SK-N-SH treated with all-trans-retinoic acid at 6 μM for 48 hours (cell line): ENCODE data around the gene DGKG.

Source experiments
- ATAC-seq: fragments of 200-7000 bp; cut with Tn5 transposase; 3 replicates; pipeline ENCODE4 v1.9.1; 2020; ENCODE audit warnings: mild to moderate bottlenecking, moderate library complexity
- ARNTL ChIP-seq: fragments of 450-650 bp; formaldehyde crosslinking; IDR thresholded peaks from 2 replicates; pipeline ENCODE4 v1.5.0; 2020; ENCODE audit warnings: low read depth, mild to moderate bottlenecking, moderate library complexity, borderline replicate concordance
- BACH2 ChIP-seq: fragments of 250-450 bp; sonication (Bioruptor Pico); IDR thresholded peaks from 2 replicates; pipeline ENCODE4 v1.9.0; 2021; ENCODE audit warnings: mild to moderate bottlenecking, borderline replicate concordance
- CREB5 ChIP-seq: fragments of 250-450 bp; sonication (Bioruptor Pico); IDR thresholded peaks from 2 replicates; pipeline ENCODE4 v1.5.1; 2020; ENCODE audit warnings: low read depth, mild to moderate bottlenecking, moderate library complexity
- ESRRG ChIP-seq: fragments of 250-450 bp; sonication (Bioruptor Pico); IDR thresholded peaks from 2 replicates; pipeline ENCODE4 v1.6.1; 2021; ENCODE audit warnings: mild to moderate bottlenecking
- ISL1 ChIP-seq: fragments of 250-450 bp; sonication (Bioruptor Pico); IDR thresholded peaks from 2 replicates; pipeline ENCODE4 v2.1.2; 2022; ENCODE audit warnings: mild to moderate bottlenecking, moderate library complexity
- OSR1 ChIP-seq: fragments of 250-450 bp; sonication (Bioruptor Pico); IDR thresholded peaks from 2 replicates; pipeline ENCODE4 v1.8.0; 2022; ENCODE audit warnings: moderate library complexity, mild to moderate bottlenecking, inconsistent platforms
- PPARA ChIP-seq: fragments of 250-450 bp; sonication (Bioruptor Pico); IDR thresholded peaks from 2 replicates; pipeline ENCODE4 v1.5.0; 2020; ENCODE audit warnings: mild to moderate bottlenecking, borderline replicate concordance
- RARB ChIP-seq: fragments of 250-450 bp; sonication (Bioruptor Pico); IDR thresholded peaks from 2 replicates; pipeline ENCODE4 v1.8.0; 2021; ENCODE audit warnings: mild to moderate bottlenecking, moderate library complexity
- SNAI2 ChIP-seq: fragments of 250-450 bp; sonication (Bioruptor Pico); IDR thresholded peaks from 2 replicates; pipeline ENCODE4 v1.5.0; 2020; ENCODE audit warnings: mild to moderate bottlenecking, moderate library complexity
- TCF4 ChIP-seq: fragments of 250-450 bp; sonication (Bioruptor Pico); IDR thresholded peaks from 2 replicates; pipeline ENCODE4 v1.8.0; 2021; ENCODE audit warnings: mild to moderate bottlenecking, moderate library complexity, borderline replicate concordance
- TSHZ2 ChIP-seq: fragments of 250-450 bp; sonication (Bioruptor Pico); IDR thresholded peaks from 2 replicates; pipeline ENCODE4 v1.5.0; 2020; ENCODE audit warnings: mild to moderate bottlenecking, moderate library complexity
- ZC3H10 ChIP-seq: fragments of 250-450 bp; sonication (Bioruptor Pico); IDR thresholded peaks from 2 replicates; pipeline ENCODE4 v1.5.1; 2021; ENCODE audit warnings: mild to moderate bottlenecking, moderate library complexity
- ZFP3 ChIP-seq: fragments of 250-450 bp; sonication (Bioruptor Pico); IDR thresholded peaks from 2 replicates; pipeline ENCODE4 v1.5.0; 2020; ENCODE audit warnings: mild to moderate bottlenecking, moderate library complexity
- ZFP30 ChIP-seq: fragments of 450-650 bp; formaldehyde crosslinking; IDR thresholded peaks from 2 replicates; pipeline ENCODE4 v1.5.0; 2022; ENCODE audit warnings: mild to moderate bottlenecking, moderate library complexity
- ZNF565 ChIP-seq: fragments of 450-650 bp; formaldehyde crosslinking; conservative IDR thresholded peaks from 2 replicates; pipeline ENCODE4 v1.5.0; 2020; ENCODE audit warnings: low read depth, mild to moderate bottlenecking, moderate library complexity
- ZNF70 ChIP-seq: fragments of 450-650 bp; formaldehyde crosslinking; IDR thresholded peaks from 2 replicates; pipeline ENCODE4 v1.5.0; 2020; ENCODE audit warnings: mild to moderate bottlenecking, moderate library complexity
- TF ChIP-seq, protein P1 (sequence below): fragments of 250-450 bp; sonication (Bioruptor Pico); IDR thresholded peaks from 2 replicates; pipeline ENCODE4 v1.8.0; 2020; ENCODE audit warnings: mild to moderate bottlenecking, moderate library complexity, borderline replicate concordance
- TF ChIP-seq, protein P2 (sequence below): fragments of 250-450 bp; sonication (Bioruptor Pico); IDR thresholded peaks from 2 replicates; pipeline ENCODE4 v1.8.0; 2021; ENCODE audit warnings: low read depth, mild to moderate bottlenecking, moderate library complexity, borderline replicate concordance

Gene DGKG

GRCh38 chr3:186360779-186361178 lies 1.3 kb downstream of the DGKG start:
- ATAC-seq, result no peak
- TF ChIP-seq ARNTL (CRISPR knock-in tag), result no peak
- TF ChIP-seq ISL1, result no peak
- TF ChIP-seq ZNF565, result no peak

DNA sequence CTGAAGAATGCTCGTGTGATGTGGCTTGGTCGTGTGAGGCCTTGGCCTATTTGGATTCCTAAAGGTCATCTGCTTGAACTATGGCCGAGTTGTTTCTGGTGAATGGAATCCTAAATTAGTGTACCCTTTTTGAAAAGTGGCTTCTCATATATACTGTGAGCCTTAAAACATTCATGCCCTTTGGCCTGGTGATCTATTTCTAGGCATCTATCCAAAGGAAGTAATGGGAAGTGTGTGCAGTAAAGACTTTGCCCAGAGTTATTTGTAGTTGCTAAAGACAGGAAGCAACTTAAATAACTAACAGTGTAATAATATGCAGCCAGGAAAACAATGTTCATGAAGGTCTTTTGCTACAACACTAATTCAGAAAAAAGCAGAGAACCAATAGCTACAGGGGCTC lies 3.0 kb downstream of the DGKG start:
- TF ChIP-seq, protein P1, sequence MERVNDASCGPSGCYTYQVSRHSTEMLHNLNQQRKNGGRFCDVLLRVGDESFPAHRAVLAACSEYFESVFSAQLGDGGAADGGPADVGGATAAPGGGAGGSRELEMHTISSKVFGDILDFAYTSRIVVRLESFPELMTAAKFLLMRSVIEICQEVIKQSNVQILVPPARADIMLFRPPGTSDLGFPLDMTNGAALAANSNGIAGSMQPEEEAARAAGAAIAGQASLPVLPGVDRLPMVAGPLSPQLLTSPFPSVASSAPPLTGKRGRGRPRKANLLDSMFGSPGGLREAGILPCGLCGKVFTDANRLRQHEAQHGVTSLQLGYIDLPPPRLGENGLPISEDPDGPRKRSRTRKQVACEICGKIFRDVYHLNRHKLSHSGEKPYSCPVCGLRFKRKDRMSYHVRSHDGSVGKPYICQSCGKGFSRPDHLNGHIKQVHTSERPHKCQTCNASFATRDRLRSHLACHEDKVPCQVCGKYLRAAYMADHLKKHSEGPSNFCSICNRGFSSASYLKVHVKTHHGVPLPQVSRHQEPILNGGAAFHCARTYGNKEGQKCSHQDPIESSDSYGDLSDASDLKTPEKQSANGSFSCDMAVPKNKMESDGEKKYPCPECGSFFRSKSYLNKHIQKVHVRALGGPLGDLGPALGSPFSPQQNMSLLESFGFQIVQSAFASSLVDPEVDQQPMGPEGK (CRISPR knock-in tag), result no peak
- no peak for TF ChIP-seq ZNF70 (CRISPR knock-in tag)
- no peak for TF ChIP-seq ZNF565
- no peak for TF ChIP-seq TSHZ2 (CRISPR knock-in tag)
- TF ChIP-seq ARNTL (CRISPR knock-in tag), result no peak
- no peak for TF ChIP-seq RARB
- TF ChIP-seq, protein P2, sequence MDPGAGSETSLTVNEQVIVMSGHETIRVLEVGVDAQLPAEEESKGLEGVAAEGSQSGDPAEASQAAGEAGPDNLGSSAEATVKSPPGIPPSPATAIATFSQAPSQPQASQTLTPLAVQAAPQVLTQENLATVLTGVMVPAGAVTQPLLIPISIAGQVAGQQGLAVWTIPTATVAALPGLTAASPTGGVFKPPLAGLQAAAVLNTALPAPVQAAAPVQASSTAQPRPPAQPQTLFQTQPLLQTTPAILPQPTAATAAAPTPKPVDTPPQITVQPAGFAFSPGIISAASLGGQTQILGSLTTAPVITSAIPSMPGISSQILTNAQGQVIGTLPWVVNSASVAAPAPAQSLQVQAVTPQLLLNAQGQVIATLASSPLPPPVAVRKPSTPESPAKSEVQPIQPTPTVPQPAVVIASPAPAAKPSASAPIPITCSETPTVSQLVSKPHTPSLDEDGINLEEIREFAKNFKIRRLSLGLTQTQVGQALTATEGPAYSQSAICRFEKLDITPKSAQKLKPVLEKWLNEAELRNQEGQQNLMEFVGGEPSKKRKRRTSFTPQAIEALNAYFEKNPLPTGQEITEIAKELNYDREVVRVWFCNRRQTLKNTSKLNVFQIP (CRISPR knock-in tag), result no peak
- TF ChIP-seq SNAI2 (CRISPR knock-in tag), result no peak
- TF ChIP-seq OSR1 (CRISPR knock-in tag), result no peak
- no peak for TF ChIP-seq ZFP3 (CRISPR knock-in tag)
- no peak for TF ChIP-seq CREB5 (CRISPR knock-in tag)
- no peak for TF ChIP-seq ISL1
- no peak for TF ChIP-seq ZFP30 (CRISPR knock-in tag)
- TF ChIP-seq BACH2, result no peak
- no peak for TF ChIP-seq PPARA (CRISPR knock-in tag)
- no peak for ATAC-seq

DNA sequence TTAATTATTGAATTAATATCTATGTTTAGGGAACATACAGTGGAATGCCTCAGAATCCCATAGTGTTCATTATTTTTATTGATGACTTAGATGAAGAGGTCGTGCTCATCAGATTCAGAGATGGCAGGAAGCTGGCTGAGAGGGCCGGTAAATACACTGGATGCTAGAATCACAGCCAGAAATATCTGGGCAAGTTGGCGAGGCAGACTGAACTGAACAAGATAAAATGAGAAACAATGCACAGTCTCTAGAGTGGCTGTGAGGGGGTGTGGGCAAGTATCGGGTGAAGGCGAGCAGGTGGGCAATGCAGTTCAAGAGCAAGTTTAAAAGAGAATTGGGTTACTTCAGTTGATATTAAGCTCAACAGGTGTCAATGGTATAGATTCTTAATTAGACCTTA lies 5.9 kb downstream of the DGKG start:
- TF ChIP-seq ZNF565 (no peak), CREB5 (CRISPR knock-in tag) (no peak), ZFP30 (CRISPR knock-in tag) (no peak), TCF4 (CRISPR knock-in tag) (no peak), TSHZ2 (CRISPR knock-in tag) (no peak), ZC3H10 (CRISPR knock-in tag) (no peak), OSR1 (CRISPR knock-in tag) (no peak), ESRRG (CRISPR knock-in tag) (no peak)
- TF ChIP-seq, protein P1 (CRISPR knock-in tag), result no peak
- no peak for ATAC-seq
